ENCODE data around the gene MDH1.

Gene MDH1

GRCh38 chr2:63648632-63649031 is 59.9 kb downstream of the MDH1 start:
- ChIA-PET POLR2A (no interaction called here), CTCF (no interaction called here)
- Histone ChIP-seq H3K9me3 (ENCODE audit: control insufficient read depth, insufficient read depth, low read depth, low read length) (no peaks in the 10 kb centered on the region), H3K27ac (ENCODE audit: extremely low read depth, low read depth, low read length) (no peak overlapping the region), H3K4me3 (ENCODE audit: low read depth, low read length) (no peak overlapping the region), H3K4me1 (ENCODE audit: control insufficient read depth, insufficient read depth, low read length) (no peaks in the 10 kb centered on the region), H3K36me3 (ENCODE audit: control insufficient read depth in 2 of 2, insufficient read depth in 1 of 2, low read length in 2 of 2) (no peaks in the 10 kb centered on the region)
- TF ChIP-seq GLI2 (tag by site-specific recombination; IDR thresholded peaks at IDR 0.05; ENCODE audit: borderline replicate concordance, low read depth) (no peak), ZNF37A (tag by site-specific recombination; IDR thresholded peaks at IDR 0.05) (no peak), PATZ1 (tag by site-specific recombination; IDR thresholded peaks at IDR 0.05) (no peak), ZNF221 (tag by site-specific recombination; IDR thresholded peaks at IDR 0.05; ENCODE audit: borderline replicate concordance) (no peak), ZNF311 (tag by site-specific recombination; IDR thresholded peaks at IDR 0.05; ENCODE audit: borderline replicate concordance) (no peak), ZXDB (tag by site-specific recombination; IDR thresholded peaks at IDR 0.05) (no peak)

GRCh38 chr2:63649829-63650228 is 61.1 kb downstream of the MDH1 start:
- Histone ChIP-seq H3K4me3 (ENCODE audit: low read depth, low read length) (no peak overlapping the region), H3K36me3 (ENCODE audit: control insufficient read depth in 2 of 2, insufficient read depth in 1 of 2, low read length in 2 of 2) (no peaks in the 10 kb centered on the region), H3K27ac (ENCODE audit: extremely low read depth, low read depth, low read length) (no peak overlapping the region), H3K4me1 (ENCODE audit: control insufficient read depth, insufficient read depth, low read length) (no peaks in the 10 kb centered on the region), H3K9me3 (ENCODE audit: control insufficient read depth, insufficient read depth, low read depth, low read length) (no peaks in the 10 kb centered on the region; the same call in 1 of the 2 replicates)
- POLR2A ChIA-PET, result no interaction called here
- CTCF ChIA-PET, result no interaction called here
- TF ChIP-seq ZBTB20 (tag by site-specific recombination; IDR thresholded peaks at IDR 0.05) (no peak), ZNF23 (tag by site-specific recombination; IDR thresholded peaks at IDR 0.05; ENCODE audit: borderline replicate concordance) (no peak), ZNF280D (tag by site-specific recombination; IDR thresholded peaks at IDR 0.05) (no peak), TRIM28 (IDR thresholded peaks at IDR 0.05; ENCODE audit: borderline replicate concordance, low read length) (no peak), TSHZ1 (tag by site-specific recombination; IDR thresholded peaks at IDR 0.05; ENCODE audit: borderline replicate concordance) (no peak), CTCF (tag by site-specific recombination; IDR thresholded peaks at IDR 0.05) (no peak), ZNF596 (tag by site-specific recombination; IDR thresholded peaks at IDR 0.05) (no peak), ZBTB8A (tag by site-specific recombination; IDR thresholded peaks at IDR 0.05) (no peak), IKZF3 (tag by site-specific recombination; IDR thresholded peaks at IDR 0.05) (no peak), ZNF777 (tag by site-specific recombination; IDR thresholded peaks at IDR 0.05; ENCODE audit: borderline replicate concordance) (no peak), ZBTB6 (tag by site-specific recombination; IDR thresholded peaks at IDR 0.05) (no peak), ZNF776 (tag by site-specific recombination; IDR thresholded peaks at IDR 0.05; ENCODE audit: borderline replicate concordance) (no peak), ZNF555 (tag by site-specific recombination; conservative IDR thresholded peaks at IDR 0.05) (no peak), ZFP37 (tag by site-specific recombination; IDR thresholded peaks at IDR 0.05) (no peak), ZNF140 (tag by site-specific recombination; IDR thresholded peaks at IDR 0.05) (no peak), ZNF837 (tag by site-specific recombination; IDR thresholded peaks at IDR 0.05) (no peak), GLIS2 (tag by site-specific recombination; IDR thresholded peaks at IDR 0.05) (no peak), ZNF202 (tag by site-specific recombination; IDR thresholded peaks at IDR 0.05; ENCODE audit: borderline replicate concordance) (no peak), ZNF660 (tag by site-specific recombination; IDR thresholded peaks at IDR 0.05) (no peak)

All from HEK293 (cell line).